NCI-H446 treated with DMSO at 0.1 percent for 48 hours (cell line): Measurements from ENCODE around the gene SH3GLB1.
"Not testable (repeated sequence)": the region's sequence is repeated elsewhere in the genome, so short reads cannot be mapped to it uniquely, and the experiment has no call there.

Source experiments
- DNase-seq: peaks from one replicate; lab custom pipeline; 2025; lab: John Stamatoyannopoulos, UW

The SH3GLB1 gene

DNA sequence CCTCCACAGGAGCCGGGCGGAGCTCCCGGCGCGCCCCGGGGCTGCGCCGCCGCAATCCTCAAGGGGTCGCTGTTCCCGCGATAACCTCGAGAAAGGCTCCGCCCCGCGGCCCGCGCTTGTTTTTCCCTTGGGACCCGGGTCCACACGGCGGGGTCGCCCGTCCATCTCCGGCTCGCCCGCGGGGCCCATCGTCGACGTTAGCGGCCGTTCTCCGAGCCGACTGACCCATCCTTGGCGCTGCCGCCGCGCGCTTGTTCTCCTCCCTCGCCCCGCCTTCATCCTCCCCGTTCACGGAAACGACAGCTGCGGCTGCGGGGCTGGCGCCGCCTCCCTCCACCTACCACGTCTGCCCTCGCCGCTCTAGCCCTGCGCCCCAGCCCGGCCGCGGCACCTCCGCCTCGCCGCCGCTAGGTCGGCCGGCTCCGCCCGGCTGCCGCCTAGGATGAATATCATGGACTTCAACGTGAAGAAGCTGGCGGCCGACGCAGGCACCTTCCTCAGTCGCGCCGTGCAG, at the start of gene SH3GLB1:
TSS of gene SH3GLB1 (plus strand) at position 119 of the 514 bp plus-strand sequence. CDS start at position 443, 324 bp downstream.
- DNase-seq: peak; percentile 72

DNA sequence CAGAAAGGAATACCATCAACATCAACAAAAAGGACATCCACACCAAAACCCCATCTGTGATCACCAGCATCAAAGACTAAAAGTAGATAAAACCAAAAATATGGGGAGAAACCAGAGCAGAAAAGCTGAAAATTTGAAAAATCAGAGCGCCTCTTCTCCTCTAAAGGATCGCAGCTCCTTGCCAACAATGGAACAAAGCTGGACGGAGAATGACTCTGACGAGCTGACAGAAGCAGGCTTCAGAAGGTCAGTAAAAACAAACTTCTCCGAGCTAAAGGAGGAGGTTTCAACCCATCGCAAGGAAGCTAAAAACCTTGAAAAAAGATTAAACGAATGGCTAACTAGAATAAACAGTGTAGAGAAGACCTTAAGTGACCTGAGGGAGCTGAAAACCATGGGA, 46.0 kb upstream of the SH3GLB1 start:
- DNase-seq: not testable (repeated sequence)

DNA sequence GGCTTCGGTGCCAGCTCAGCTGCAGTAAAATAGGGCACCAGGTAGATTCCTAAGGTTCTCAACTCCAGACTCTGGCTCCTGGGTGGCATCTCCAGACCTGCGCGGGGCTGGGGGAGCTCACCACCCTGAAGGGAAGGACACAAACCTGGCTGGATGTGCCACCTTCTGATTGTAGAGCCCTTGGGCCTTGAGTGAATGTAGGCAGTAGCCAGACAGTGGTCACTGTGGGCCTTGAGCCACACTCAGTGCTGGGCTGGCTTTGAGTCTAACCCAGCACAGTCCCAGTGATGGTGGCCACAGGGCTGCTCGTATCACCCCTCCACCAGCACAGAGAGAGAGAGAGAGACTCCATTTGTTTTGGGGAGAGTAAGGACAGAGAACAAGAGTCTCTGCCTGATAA, 38.0 kb upstream of the SH3GLB1 start:
- no peak for DNase-seq

DNA sequence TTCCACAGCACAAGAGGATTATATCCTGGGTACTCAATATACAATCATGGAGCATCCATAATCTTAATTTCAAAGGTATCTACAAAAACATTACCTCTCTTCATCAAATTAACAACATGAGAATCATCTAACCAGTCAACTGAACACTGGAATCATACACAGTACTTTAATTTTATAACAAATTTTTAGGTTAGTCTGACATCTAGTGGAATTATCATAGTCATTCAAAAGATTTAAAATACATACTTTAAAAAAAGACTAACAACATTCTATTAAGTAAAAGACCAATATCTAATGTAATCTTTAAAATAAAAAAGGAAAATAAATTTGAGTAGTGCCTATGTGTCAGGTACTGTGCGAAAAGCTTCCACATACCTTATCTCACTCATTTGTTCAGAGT, 16.8 kb upstream of the SH3GLB1 start:
- peak; percentile 5 for DNase-seq

DNA sequence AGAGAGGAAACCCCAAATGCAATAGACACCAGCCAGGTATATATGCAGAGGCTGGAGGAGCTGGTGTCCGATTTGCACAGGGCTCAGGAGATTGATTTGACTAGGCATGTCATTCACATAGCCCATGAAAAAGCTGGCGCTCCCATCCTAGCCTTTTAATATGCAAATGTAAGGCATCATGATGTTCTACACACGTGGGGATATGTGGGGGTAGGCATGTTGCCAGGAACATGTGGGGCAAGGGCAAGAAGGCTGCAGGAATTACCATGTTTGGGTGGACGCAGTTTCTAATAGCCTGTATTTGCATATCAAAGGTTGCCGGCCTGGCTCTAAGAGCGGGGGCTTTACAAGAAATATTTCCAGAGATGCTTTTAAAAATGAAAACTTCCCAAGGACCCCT, 11.7 kb upstream of the SH3GLB1 start:
- no peak for DNase-seq

DNA sequence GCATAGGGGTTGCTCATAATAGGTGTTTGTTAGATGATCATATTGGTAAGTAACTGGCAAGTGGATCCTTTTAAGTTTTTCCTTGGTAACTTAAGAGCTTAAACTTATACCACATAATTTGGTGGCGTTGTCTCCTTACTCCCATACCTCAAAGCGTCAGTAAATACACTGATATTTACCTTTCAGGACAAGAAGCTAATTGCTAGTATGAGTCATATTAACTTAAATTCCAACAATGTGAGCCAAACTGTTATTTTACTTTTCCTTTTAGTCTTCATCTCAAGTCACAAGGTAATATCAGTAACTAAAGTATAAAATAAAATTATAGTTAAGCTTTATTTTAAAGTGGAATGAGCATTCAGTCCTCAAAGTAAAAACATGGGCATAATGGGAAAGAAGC, 9.0 kb upstream of the SH3GLB1 start:
- no peak for DNase-seq

DNA sequence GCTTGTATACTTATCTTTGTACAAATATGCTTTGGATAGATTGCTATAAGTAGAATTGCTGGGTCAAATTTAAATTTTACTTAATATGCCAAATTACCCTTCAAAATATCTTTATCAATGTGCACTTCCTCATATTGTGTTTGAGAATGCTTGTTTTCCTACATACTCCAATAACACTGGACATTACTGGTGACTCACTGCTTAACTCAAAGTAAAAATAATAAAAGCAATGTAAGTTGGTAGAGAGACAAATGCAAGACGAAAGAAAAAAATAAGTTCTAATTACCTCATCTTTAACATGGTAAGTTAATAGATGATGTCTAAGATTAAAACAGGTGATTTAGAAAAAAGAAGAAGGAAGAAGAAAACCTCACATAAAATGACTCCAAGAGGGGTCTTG, 7.9 kb upstream of the SH3GLB1 start:
- DNase-seq: no peak

DNA sequence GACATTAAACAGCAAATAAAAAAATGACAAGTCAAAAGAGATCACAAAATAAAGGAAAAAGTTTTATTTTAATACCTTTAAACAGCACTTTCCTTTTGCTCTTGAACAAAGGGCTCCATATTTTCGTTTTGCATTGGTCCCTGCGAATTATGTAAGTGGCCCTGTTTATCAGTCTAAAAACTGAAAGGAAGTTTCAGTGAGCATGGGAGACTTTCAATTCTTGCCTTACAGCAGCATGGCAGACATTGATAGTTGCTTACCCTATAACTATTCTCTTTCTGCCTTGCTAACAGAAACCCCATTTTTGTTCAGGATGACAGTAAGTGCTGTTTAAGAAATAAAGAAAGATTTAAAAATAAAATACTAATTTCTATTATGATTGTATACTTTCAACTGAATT, 5.2 kb upstream of the SH3GLB1 start:
- DNase-seq: no peak

DNA sequence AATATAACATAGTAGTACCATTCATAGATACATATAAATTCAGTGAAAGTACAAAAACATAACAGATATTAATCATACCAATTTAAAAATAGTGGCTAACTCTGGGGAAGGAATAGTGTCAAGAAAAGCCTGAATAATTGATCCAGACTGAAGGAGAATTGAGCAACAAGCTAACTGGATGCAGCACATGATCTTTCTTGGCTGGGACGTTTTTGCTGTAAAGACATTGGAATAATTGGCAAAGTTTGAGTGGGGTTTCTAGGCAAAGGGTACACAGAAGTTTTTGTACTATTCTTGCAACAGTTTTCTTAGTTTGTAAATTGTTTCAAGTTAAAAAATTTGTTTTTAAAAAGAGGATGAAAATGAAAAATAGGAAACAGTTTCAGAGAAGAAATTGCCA, 2.6 kb upstream of the SH3GLB1 start:
- no peak for DNase-seq

DNA sequence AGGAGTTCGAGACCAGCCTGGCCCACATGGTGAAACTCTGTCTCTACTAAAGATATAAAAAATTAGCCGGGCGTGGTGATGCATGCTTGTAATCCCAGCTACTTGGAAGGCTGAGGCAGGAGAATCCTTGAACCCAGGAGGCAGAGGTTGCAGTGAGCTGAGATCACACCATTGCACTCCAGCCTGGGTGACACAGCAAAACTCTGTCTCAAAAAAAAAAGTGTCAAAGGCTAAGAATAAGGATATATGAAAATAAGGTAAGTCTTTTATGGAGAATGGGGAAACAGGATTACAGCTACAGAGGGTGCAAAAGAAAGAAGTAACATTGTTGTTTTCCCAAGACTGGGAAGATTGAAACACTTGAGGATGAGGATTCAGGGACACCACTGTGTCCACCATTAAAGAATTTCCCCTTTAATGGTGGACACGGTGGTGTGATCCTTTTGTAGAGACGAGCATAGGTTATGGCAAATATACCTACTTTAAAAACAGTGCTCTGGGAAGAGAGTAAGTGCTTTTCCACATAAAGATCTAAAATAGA, 1.4 kb upstream of the SH3GLB1 start:
- not testable (repeated sequence) for DNase-seq

DNA sequence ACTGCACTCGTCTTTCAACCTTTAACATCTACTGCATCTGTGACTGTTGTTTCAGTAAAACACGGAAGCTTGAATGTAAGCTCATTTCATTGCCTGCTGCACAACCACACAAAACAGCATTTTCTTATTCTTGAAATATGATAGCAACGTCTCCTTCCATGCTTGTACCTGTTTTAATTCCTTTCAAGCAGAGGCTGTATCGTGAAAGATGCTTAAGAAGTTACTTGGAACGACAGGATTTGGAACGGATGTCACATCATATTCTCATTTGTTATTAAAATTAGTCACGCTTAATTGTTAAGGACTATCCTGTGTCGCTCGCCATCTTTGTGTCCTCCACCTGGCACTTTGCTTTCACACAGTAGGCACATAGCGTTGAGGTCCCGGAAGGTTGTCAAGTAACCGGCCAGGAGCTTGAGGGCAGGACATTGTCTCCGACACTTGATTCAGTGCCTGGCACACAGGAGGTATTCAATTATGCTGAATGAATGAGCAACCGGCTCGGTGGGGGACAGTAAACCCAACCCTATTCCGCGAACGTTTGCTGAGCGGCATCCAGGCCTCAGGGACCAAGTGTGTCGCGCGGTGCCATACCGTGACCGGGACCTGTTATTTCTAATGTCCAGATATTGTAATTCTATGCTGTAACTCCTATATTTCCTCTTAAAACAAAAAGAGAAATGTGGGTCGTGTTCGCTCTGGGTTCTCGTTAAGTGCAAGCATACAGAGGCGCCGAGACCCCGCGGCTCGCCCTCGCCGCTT, 499 bp upstream of the SH3GLB1 start:
- DNase-seq: no peak

DNA sequence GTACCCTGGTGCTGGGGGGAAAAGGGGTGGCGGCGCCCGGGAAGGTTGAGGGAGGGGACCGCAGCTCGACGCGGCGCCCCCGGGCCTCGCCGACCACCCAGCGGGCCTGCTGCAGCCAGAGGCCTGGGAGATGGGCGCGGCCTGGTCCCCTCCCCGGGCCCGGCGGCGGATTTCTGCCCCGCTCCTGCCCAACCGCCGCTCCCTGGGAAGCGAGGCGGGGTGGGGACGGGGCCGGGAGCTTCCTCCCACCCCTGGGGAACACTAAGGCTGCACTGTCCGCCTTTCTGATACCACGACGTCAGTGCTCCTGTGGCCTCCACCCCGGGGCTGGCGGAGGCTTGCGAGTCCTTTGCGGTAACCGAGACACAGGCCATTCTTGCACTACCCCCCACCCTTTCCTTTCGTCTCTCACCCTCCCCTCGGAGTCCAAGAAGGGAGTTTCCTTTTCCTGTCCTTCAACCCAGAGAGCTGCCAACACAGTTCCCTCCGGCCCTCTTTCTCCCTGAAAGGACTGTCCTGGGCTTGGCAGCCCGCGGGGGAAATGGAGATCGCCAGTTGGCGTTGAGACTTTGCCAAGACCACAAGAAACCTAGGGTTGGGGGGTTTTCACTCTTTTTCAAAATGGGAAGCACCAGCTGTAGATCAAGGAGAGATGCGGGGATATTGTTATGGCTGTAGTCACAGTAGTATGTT, 742 bp downstream of the SH3GLB1 start:
- DNase-seq: peak; percentile 34

DNA sequence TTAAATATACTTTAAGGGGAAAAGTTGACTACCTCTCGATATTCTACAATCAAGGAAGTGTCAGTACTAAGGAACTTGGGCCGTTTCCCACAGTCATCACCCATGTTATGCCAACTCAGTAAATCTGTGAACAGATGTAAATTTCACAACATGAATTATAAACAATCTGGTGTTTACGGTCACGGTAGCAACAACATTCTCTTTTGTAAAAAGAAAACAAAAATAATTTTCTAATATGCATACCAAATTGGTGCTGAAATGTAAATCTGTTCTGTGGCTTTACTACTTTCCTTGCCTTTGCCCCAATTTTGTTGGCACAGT, 1.2 kb downstream of the SH3GLB1 start:
- no peak for DNase-seq

DNA sequence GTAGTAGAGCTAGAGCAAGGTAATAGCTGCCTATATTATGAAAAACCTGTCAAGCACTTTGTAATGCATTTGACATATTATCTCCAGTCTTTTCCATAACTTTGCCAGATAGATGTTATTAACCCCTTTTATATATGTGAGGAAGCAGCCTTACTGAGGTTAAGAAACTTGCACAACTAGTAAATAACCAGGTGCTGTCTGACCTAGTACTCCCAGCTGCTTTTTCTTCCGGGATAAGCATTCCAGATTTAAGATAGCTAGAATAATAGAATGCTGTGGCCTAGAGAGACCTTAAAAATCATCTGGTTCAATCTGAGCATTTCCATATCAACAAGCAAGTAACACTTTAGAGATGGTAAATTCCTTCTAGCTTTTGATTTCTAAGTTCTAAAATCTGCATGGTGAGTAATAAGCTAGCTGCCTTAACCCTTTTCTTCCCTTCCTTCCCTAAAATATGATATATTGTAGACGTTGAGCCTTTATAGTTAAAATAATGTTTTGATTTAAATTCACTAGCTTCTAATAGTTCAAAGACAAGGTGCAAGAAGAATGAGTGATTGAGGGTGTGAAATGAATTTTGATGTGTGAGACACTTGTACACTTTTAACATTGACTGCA, 1.8 kb downstream of the SH3GLB1 start:
- DNase-seq: no peak

DNA sequence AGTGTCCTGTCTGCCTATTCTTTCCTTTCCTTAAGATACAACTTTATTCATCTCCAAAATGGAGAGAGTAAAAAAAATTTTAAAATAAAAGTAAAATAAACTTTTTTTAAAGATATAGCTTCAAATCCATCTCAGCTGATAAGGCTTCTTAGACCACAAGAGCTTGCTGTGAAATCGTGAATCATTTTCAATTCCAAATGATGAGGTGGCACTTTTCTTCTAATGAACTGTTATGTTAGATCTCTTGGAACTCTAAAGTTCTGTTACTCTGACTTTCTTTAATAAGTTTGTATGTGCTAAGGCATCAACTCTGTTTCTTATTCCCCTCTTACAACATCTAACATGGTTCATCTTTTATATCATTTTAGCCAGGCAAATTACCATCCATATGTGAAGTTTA, 4.5 kb downstream of the SH3GLB1 start:
- DNase-seq: no peak

DNA sequence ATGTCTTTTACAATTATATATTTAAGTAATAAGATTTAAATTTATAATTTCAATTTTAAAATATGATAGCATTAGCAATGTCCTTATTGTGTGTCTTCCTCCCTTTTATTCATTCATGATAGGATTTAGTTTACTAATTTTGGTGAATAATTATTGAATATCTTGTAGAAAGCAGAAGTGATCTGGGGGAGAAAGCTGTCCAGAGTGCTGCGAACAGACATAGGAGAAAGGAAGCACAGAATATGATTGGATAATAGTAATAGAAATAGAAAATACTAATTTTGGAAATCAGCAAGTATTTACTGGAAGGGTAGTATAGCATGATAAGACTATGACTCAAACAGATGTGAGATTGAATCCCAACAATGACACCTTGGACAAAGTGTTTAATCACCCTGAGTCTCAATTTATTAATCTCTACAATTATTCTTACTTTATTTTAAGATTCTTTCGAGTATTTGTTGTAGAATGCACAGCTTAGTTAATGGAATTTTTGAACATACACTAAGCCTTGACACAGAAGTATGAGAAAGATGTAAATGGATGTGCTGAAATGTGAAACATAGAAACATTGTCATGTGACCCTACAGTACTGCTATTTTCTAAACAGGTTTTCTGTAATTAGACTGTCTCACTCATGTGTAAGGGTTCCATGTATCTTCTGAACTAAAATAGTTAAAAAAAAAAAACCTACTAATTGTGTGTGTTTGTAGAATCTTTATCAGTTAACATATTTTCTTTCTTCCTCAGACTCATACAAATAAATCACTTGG, 7.9 kb downstream of the SH3GLB1 start:
- no peak for DNase-seq

DNA sequence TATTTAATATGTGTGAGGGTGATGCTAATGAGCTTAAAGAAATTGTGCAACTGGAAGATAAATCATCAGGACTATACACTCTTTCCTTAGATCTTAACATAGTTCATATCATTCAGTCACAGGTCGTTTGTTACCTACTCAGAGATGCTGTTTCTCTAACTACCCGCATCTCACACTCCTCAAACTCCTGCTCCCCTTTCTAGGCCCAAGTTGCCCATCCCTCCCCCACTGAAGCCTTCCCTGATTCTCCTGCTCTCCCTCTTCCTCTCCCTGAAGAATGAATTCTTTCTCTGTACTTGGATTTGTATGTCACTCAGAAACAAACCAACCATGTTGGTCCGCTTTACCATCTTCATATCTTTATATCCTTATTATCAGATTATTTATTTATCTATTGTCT, 9.1 kb downstream of the SH3GLB1 start:
- no peak for DNase-seq

DNA sequence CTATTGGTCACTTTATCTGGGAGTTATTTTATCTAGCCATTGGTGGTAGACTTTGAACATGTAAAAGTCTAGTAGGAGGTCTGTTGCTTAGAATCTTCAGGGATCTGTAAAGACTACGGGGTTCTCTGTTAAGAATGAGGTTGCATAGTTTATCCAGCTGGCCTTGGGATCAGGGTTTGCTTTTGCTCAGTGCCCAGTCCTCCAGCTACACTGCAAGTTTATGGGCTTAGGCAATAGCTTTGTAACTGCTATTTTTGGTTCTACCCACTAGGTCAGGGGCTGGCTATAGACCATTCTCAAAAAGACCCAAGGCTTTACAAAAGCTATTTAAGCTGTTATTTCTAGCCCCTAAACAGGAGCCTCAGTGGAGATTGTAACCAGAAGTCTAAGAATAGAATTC, 9.8 kb downstream of the SH3GLB1 start:
- DNase-seq: no peak

DNA sequence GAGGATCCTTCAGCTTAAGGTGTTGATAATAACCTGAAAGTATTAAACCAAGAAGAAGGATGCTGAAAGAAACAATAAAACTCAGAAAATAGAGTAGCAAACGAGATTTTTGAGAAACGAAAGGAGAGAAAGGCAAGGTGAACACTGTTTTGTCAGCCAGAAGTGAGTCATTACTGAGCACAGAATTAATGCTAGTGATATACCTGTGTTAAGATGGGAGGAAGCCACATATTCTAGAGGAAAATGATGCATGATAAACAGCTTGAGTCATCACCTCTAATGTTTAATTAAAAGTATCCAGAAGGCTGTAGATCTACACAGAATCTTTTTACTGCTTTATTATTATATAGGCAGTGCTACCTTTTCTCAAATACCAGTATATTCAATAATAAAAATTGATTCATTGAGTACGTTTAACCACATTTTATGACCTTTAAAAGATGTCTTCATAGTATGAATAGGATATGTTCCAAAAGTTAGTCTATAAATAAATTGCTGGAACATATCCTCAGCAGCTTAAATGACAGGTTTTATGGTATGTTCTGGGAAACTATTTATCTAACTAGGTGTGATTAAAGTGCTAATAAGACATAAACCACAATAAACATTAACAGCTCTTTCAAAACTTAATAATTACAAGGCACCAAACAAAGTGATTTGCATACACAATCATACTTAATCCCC, 10.3 kb downstream of the SH3GLB1 start:
- no peak for DNase-seq

DNA sequence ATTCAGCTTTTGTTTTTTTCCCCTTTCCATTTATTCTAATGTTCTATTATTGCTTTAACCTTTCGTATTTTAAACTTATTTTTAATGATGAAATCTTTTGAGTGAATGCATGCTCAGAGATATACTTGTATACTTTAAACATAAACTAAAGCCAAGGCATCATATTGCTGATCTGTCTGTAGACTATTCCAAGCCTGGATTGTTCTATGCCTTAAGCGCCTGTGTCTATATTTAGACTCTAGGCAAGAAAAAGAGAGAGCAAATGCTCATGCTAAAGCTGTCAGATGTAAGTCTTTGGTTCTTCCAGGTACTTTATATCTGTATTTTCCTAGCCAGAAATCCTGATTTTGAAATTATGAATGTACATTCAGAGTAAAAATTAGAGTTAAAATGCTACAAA, 14.4 kb downstream of the SH3GLB1 start:
- DNase-seq: no peak

DNA sequence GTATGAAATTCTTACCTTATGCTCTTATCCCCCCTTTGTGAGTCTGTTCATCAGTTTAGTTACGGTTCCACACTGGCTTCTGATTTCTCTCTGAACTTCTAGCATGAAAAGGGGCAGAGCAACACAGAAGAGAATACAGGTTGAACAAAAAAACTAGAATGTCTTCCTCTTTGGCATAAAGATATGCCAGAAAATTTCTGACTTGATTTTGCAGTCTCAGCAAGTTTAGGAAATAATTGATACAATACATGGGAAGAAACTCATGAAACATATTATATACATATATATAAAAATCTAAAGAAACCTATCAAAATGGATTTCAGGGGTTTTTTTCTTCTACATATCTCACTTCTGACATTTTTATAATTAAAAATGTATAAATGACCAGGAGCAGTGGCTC, 27.0 kb downstream of the SH3GLB1 start:
- no peak for DNase-seq

DNA sequence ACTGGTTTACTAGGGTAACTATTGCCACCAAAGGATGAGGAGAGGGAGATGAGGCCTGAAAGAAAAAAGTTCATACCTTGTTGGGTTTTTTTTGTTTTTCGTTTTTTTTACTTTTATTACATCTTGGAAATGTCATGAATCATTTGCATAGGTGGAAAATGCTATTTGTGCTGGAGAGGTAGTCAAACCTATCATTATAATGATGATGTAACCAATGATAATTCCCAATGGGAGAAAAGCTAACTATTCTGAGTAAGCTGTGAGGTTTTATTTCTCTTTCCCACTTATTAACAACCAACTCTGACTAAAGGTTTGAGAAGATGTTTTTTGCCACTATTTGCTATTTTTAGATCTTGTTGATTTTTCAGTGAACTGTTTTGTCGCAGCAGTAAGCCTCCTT, 29.0 kb downstream of the SH3GLB1 start:
- DNase-seq: no peak
